Endodermal cell (in vitro differentiated cells): ENCODE measurements around the gene BST1. TPM values are rescaled to one million over a fixed set of nuclear protein-coding genes. Genes with fewer than 3 reads are reported as not detected.

Experiments used
- DNase-seq: peaks from one replicate; pipeline ENCODE4 v3.0.0-alpha.2; 2017
- H3K27ac ChIP-seq: 2 replicates; pipeline ENCODE4 v1.5.1; 2013; ENCODE audit warnings: mild to moderate bottlenecking, low read depth, low read length, moderate library complexity
- H3K27me3 ChIP-seq: 2 replicates; pipeline ENCODE4 v1.6.1; 2013; ENCODE audit warnings: mild to moderate bottlenecking, low read length, moderate library complexity; ENCODE audit not compliant: insufficient read depth, control insufficient read depth, poor library complexity, severe bottlenecking
- H3K36me3 ChIP-seq: 2 replicates; pipeline ENCODE4 v1.7.0; 2013; ENCODE audit warnings: mild to moderate bottlenecking, low read length, moderate library complexity; ENCODE audit not compliant: control insufficient read depth, insufficient read depth
- H3K4me1 ChIP-seq: one replicate; pipeline ENCODE4 v1.7.0; 2013; ENCODE audit warnings: low read length; ENCODE audit not compliant: control insufficient read depth, insufficient read depth
- H3K4me3 ChIP-seq: 2 replicates; pipeline ENCODE4 v1.5.1; 2013; ENCODE audit warnings: mild to moderate bottlenecking, low read length, moderate library complexity
- H3K9ac ChIP-seq: 2 replicates; pipeline ENCODE4 v1.6.1; 2013; ENCODE audit warnings: mild to moderate bottlenecking, low read length, moderate library complexity; ENCODE audit not compliant: poor library complexity, severe bottlenecking; ENCODE audit errors: extremely low read depth
- H3K9me3 ChIP-seq: 2 replicates; pipeline ENCODE4 v1.6.1; 2013; ENCODE audit warnings: mild to moderate bottlenecking, low read length, moderate library complexity; ENCODE audit not compliant: control insufficient read depth
- H3K27ac Mint-ChIP-seq: 2 replicates; pipeline ENCODE4 v1.8.0; 2020; ENCODE audit warnings: mixed read lengths
- H3K27me3 Mint-ChIP-seq: 2 replicates; pipeline ENCODE4 v1.8.0; 2021; ENCODE audit warnings: mild to moderate bottlenecking, mixed read lengths; ENCODE audit not compliant: insufficient read depth
- H3K36me3 Mint-ChIP-seq: 2 replicates; pipeline ENCODE4 v1.8.0; 2020; ENCODE audit warnings: low read depth, mixed read lengths
- H3K4me1 Mint-ChIP-seq: 2 replicates; pipeline ENCODE4 v1.8.0; 2020; ENCODE audit warnings: mixed read lengths
- H3K4me3 Mint-ChIP-seq: 2 replicates; pipeline ENCODE4 v1.8.0; 2020; ENCODE audit warnings: mild to moderate bottlenecking, moderate library complexity, mixed read lengths
- H3K9me3 Mint-ChIP-seq: 2 replicates; pipeline ENCODE4 v1.8.0; 2020; ENCODE audit warnings: mild to moderate bottlenecking, mixed read lengths
- CTCF ChIP-seq: fragments of 200-600 bp; sonication (generic); conservative IDR thresholded peaks from 2 replicates; pipeline ENCODE4 v1.5.0; 2021; ENCODE audit warnings: antibody characterized with exemption, mild to moderate bottlenecking
- WGBS, 2 experiments: methylation state at CpG; one replicate each; pipeline versions ENCODE4 v1.1.5 to v1.1.7; 2013; ENCODE audit warnings: missing lambda C conversion rate in 2 of 2, mixed read lengths in 1 of 2; ENCODE audit not compliant: insufficient coverage in 1 of 2, insufficient read length in 1 of 2; 5-methylcytosine and 5-hydroxymethylcytosine counted together
- total RNA-seq, 2 donors: library from RNA; stranded (reverse); fragmentation: NEBNext Ultra II Directional in 1 of 2; extraction: Animal tissue kit (Norgen Biotek cat#: 25700) in 1 of 2; gene quantifications; 2 replicates in 1 of 2; 3 replicates in 1 of 2; pipeline ENCODE4 v1.2.1, GENCODE V29; 2021

BST1 gene
- total RNA-seq, 2 donors from 2014 or later: 0.44 to 0.53 TPM

GRCh38 chr4:15668566-15669435 is 34.1 kb upstream of the BST1 start:
- no peaks in the 10 kb centered on the region for H3K9me3 Mint-ChIP-seq
- Histone ChIP-seq H3K36me3 (peaks cover 32% of the 10 kb centered on the region), H3K9ac (no peak overlapping the region), H3K4me3 (no peak overlapping the region), H3K9me3 (no peaks in the 10 kb centered on the region), H3K27ac (no peak overlapping the region), H3K4me1 (no peaks in the 10 kb centered on the region), H3K27me3 (no peaks in the 10 kb centered on the region)
- WGBS, 2 experiments: no CpG with 5 or more reads among the region's 1 CpG
- no peak for TF ChIP-seq CTCF
- H3K36me3 Mint-ChIP-seq: peaks cover 26% of the 10 kb centered on the region
- H3K27me3 Mint-ChIP-seq: no peaks in the 10 kb centered on the region
- no peaks in the 10 kb centered on the region for H3K4me1 Mint-ChIP-seq
- no peak overlapping the region for H3K27ac Mint-ChIP-seq
- no peak for DNase-seq
- no peak overlapping the region for H3K4me3 Mint-ChIP-seq

- Mint-ChIP-seq H3K27ac (no peak overlapping the region), H3K9me3 (no peaks in the 10 kb centered on the region), H3K36me3 (peaks cover 26% of the 10 kb centered on the region), H3K4me1 (no peaks in the 10 kb centered on the region), H3K4me3 (no peak overlapping the region), H3K27me3 (no peaks in the 10 kb centered on the region)
- H3K4me3 ChIP-seq: no peak overlapping the region
- H3K27ac ChIP-seq: no peak overlapping the region
- DNase-seq: no peak
- no peaks in the 10 kb centered on the region for H3K4me1 ChIP-seq
- WGBS, 2 experiments: 100% methylated on average over 3 of the region's 3 CpGs; no CpG with 5 or more reads in 1 of the 2 experiments
- H3K9me3 ChIP-seq: no peaks in the 10 kb centered on the region
- TF ChIP-seq CTCF: no peak
- H3K9ac ChIP-seq: no peak overlapping the region
- peaks cover 34% of the 10 kb centered on the region for H3K36me3 ChIP-seq
- no peaks in the 10 kb centered on the region for H3K27me3 ChIP-seq
Measured at GRCh38 chr4:15670576-15670975, 32.3 kb upstream of the BST1 start.

GRCh38 chr4:15672101-15672500 is 30.8 kb upstream of the BST1 start:
- H3K27me3 ChIP-seq: no peaks in the 10 kb centered on the region
- Mint-ChIP-seq H3K4me3 (no peak overlapping the region), H3K9me3 (no peaks in the 10 kb centered on the region), H3K4me1 (no peaks in the 10 kb centered on the region), H3K36me3 (peaks cover 18% of the 10 kb centered on the region), H3K27me3 (no peaks in the 10 kb centered on the region), H3K27ac (no peak overlapping the region)
- TF ChIP-seq CTCF: no peak
- H3K4me1 ChIP-seq: no peaks in the 10 kb centered on the region
- DNase-seq: no peak
- H3K9ac ChIP-seq: no peak overlapping the region
- no peaks in the 10 kb centered on the region for H3K9me3 ChIP-seq
- H3K36me3 ChIP-seq: peaks cover 23% of the 10 kb centered on the region
- H3K27ac ChIP-seq: no peak overlapping the region
- H3K4me3 ChIP-seq: no peak overlapping the region
- 98 to 100% methylated on average over 3 of the region's 3 CpGs for WGBS, 2 experiments
